Panc1 (cell line): ENCODE results near the gene FBXO10.

Experiments
- POLR2AphosphoS5 ChIP-seq: IDR thresholded peaks from 2 replicates; pipeline ENCODE4 v1.6.1; 2012; ENCODE audit warnings: mild to moderate bottlenecking, low read depth, low read length, moderate library complexity
- SIN3A ChIP-seq: IDR thresholded peaks from 2 replicates; pipeline ENCODE4 v1.6.1; 2012; ENCODE audit warnings: low read depth, mild to moderate bottlenecking, low read length, moderate library complexity, borderline replicate concordance; ENCODE audit not compliant: insufficient read depth
- TF ChIP-seq, protein P1 (sequence below): fragments of 450-650 bp; IDR thresholded peaks from 2 replicates; pipeline ENCODE4 v1.5.1; 2017; ENCODE audit warnings: mild to moderate bottlenecking
- TF ChIP-seq, protein P2 (sequence below), 2 experiments: IDR thresholded peaks; 2 replicates each; pipeline ENCODE4 v1.6.1; 2011 to 2012; ENCODE audit warnings: low read depth in 2 of 2, control low read depth in 1 of 2, low read length in 1 of 2, mild to moderate bottlenecking in 1 of 2, moderate library complexity in 1 of 2; ENCODE audit not compliant: insufficient read depth in 1 of 2

DNA sequence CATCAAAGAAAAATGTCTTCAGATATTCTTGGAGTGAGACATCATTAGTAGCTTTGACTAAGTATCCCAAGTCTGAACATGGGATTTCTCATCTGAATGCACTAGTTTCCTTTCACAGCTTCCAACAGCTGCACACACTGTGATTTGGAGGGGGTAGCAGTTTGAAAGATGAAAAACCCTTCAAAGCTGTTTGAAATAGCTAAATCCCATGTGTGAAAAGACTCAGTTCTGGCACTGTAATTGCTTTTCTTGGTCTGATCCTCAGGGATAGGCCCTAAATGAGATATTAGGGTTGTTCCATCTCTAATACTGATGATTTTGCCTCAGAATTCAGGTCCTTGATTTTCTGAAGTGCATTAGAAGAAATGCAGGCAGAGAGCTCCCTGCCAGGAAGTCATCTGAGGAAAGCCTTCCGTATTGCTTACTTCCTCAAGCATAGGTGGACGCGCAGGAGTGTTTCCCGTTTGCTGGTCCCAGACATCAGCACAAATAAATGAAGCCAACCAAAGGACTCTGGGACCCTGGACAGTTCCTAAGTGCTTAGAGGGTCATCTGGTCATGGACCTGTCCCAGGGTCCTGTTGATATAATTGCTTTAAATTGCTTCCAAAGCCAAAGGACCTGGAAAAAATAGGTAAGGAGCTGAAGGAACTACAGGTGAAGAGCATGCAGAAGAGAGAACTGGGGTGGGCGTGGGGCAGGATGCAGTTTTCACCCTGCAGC lies 49.0 kb upstream of the FBXO10 start:
- TF ChIP-seq, protein P1, sequence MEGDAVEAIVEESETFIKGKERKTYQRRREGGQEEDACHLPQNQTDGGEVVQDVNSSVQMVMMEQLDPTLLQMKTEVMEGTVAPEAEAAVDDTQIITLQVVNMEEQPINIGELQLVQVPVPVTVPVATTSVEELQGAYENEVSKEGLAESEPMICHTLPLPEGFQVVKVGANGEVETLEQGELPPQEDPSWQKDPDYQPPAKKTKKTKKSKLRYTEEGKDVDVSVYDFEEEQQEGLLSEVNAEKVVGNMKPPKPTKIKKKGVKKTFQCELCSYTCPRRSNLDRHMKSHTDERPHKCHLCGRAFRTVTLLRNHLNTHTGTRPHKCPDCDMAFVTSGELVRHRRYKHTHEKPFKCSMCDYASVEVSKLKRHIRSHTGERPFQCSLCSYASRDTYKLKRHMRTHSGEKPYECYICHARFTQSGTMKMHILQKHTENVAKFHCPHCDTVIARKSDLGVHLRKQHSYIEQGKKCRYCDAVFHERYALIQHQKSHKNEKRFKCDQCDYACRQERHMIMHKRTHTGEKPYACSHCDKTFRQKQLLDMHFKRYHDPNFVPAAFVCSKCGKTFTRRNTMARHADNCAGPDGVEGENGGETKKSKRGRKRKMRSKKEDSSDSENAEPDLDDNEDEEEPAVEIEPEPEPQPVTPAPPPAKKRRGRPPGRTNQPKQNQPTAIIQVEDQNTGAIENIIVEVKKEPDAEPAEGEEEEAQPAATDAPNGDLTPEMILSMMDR, result no peak
- TF ChIP-seq, protein P2, sequence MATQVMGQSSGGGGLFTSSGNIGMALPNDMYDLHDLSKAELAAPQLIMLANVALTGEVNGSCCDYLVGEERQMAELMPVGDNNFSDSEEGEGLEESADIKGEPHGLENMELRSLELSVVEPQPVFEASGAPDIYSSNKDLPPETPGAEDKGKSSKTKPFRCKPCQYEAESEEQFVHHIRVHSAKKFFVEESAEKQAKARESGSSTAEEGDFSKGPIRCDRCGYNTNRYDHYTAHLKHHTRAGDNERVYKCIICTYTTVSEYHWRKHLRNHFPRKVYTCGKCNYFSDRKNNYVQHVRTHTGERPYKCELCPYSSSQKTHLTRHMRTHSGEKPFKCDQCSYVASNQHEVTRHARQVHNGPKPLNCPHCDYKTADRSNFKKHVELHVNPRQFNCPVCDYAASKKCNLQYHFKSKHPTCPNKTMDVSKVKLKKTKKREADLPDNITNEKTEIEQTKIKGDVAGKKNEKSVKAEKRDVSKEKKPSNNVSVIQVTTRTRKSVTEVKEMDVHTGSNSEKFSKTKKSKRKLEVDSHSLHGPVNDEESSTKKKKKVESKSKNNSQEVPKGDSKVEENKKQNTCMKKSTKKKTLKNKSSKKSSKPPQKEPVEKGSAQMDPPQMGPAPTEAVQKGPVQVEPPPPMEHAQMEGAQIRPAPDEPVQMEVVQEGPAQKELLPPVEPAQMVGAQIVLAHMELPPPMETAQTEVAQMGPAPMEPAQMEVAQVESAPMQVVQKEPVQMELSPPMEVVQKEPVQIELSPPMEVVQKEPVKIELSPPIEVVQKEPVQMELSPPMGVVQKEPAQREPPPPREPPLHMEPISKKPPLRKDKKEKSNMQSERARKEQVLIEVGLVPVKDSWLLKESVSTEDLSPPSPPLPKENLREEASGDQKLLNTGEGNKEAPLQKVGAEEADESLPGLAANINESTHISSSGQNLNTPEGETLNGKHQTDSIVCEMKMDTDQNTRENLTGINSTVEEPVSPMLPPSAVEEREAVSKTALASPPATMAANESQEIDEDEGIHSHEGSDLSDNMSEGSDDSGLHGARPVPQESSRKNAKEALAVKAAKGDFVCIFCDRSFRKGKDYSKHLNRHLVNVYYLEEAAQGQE (IDR thresholded peaks at IDR 0.05; ENCODE audit: insufficient read depth in 1 of 2, low read depth in 2 of 2, low read length in 1 of 2), result peak in 1 of 2 experiments; percentile 57; a peak in 2 of 4 replicates
- TF ChIP-seq POLR2AphosphoS5, result no peak
- TF ChIP-seq SIN3A, result no peak
